ENCODE measurements around the gene WDR91. TPM values are rescaled to one million over a fixed set of nuclear protein-coding genes. Genes with fewer than 3 reads are reported as not detected.
"Not testable (repeated sequence)": the region's sequence is repeated elsewhere in the genome, so short reads cannot be mapped to it uniquely, and the experiment has no call there.

Gene WDR91
- total and polyA plus RNA-seq, 4 donors: 12.6 to 41.4 (median 27.2) TPM

DNA sequence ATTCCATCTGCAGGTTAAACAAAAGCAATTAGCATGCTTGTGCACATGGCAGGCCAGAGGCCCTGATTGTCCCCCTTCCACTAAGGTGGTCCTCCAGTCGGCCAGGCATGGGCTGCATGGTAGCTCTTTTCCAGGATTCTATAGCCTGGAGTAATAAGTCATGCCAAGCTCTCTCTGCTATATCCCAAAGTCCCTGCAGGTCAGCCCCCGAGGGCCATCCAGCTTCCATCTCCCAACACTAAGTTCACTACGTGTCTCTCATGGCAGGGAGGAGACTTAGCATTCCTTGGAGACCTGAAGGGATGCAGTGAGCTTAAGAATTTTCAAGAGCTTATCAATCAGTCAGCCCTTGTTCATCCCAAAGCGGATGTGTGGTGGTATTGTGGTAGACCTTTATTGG lies 37.4 kb downstream of the WDR91 start:
- ATAC-seq (ENCODE audit: low FRiP score): not testable (repeated sequence)
- 75 to 78% methylated on average over 4 of the region's 4 CpGs for WGBS, 2 donors
- intact Hi-C loops (cut with DNase I): loop anchor here in 1 of 2 donors (5.0 kb wide), 1 partner anchor 487 kb away; no protein-coding TSS in a partner anchor

DNA sequence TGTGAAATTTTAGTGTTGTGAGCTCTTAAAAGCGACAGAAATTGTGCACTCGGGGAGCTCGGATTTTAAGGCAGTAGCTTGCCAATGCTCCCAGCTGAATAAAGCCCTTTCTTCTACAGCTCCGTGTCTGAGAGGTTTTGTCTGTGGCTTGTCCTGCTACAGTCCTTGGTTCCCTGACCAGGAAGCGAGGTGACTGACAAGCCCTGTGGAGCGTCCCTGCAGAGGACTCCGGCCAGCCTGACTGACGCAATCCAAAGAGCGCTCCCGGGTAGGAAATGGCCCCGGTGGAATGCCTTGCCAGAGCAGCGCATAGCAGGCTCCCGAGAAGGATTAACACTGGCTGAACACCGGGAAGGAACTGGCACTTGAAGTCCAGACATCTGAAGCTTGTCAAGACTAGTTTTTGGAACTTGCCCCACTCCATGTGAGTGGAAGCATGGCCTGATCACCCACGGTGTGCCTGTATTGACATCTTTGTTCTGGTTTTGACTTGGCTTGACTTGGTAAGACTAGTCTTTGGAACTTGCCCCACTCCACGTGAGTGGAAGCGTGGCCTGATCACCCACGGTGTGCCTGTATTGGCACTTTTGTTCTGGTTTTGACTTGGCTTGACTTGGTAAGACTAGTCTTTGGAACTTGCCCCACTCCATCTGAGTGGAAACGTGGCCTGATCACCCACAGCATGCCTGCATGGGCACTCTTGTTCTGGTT lies 39.6 kb downstream of the WDR91 start:
- peak; percentile 59 for ATAC-seq (ENCODE audit: low FRiP score)
- peaks cover 2 to 13% of the 10 kb centered on the region in 2 donors for H3K4me1 ChIP-seq (ENCODE audit: control insufficient read depth in 1 of 2, insufficient read depth in 2 of 2, low read length in 2 of 2)
- peak in 1 of 2 donors; percentile 89 for DNase-seq
- peak overlapping the region in 1 of 2 donors; percentile 94 for H3K27ac ChIP-seq (ENCODE audit: low read depth in 1 of 2, low read length in 2 of 2)
- H3K27me3 ChIP-seq (ENCODE audit: control insufficient read depth in 1 of 2, insufficient read depth in 2 of 2, low read length in 1 of 2); H3K9me3 ChIP-seq (ENCODE audit: control insufficient read depth, low read length); H3K4me3 ChIP-seq (ENCODE audit: low read length in 2 of 2); H3K36me3 ChIP-seq (ENCODE audit: control insufficient read depth in 1 of 2, insufficient read depth in 2 of 2, low read length in 1 of 2): not testable (repeated sequence)
- intact Hi-C loops (cut with DNase I): loop anchor here in 1 of 2 donors (1.0 to 5.0 kb wide), 2 partner anchors 208 to 484 kb away; no protein-coding TSS in a partner anchor
- WGBS, 2 donors: 36 to 71% methylated on average over 19 of the region's 19 CpGs

More for the DNA sequence above, 37.4 kb downstream of the WDR91 start:
- not testable (repeated sequence) for H3K4me3 ChIP-seq (ENCODE audit: low read length in 2 of 2); H3K9me3 ChIP-seq (ENCODE audit: control insufficient read depth, low read length); H3K27ac ChIP-seq (ENCODE audit: low read depth in 1 of 2, low read length in 2 of 2); H3K27me3 ChIP-seq (ENCODE audit: control insufficient read depth in 1 of 2, insufficient read depth in 2 of 2, low read length in 1 of 2); H3K4me1 ChIP-seq (ENCODE audit: control insufficient read depth in 1 of 2, insufficient read depth in 2 of 2, low read length in 2 of 2); H3K36me3 ChIP-seq (ENCODE audit: control insufficient read depth in 1 of 2, insufficient read depth in 2 of 2, low read length in 1 of 2); DNase-seq

DNA sequence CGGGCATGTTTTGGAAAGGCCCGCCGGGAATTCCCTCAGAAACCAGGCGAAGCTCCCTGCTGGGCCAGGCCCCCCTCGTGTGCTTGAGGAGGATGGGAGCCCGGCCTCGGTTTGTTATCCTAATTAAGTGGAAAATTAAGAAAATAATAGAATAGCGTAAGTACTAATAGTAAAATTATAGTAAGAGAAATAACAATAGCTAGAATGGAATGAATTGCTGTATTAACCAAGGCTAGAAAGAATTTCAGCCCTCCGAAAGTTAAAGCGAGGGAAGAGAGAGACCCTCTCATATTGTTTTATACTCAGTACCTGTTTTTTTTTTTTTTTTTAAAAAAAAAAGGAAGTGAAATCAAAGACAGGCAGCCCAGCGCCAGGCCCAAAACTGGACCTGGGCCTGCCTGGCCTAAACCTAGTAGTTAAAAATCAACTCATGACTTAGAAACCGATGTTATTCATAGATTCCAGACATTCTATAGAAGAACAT lies 40.3 kb downstream of the WDR91 start:
- H3K9me3 ChIP-seq (ENCODE audit: control insufficient read depth, low read length); DNase-seq; ATAC-seq (ENCODE audit: low FRiP score); H3K4me3 ChIP-seq (ENCODE audit: low read length in 2 of 2); H3K27me3 ChIP-seq (ENCODE audit: control insufficient read depth in 1 of 2, insufficient read depth in 2 of 2, low read length in 1 of 2); H3K36me3 ChIP-seq (ENCODE audit: control insufficient read depth in 1 of 2, insufficient read depth in 2 of 2, low read length in 1 of 2): not testable (repeated sequence)
- 10 to 13% methylated on average over 12 of the region's 12 CpGs for WGBS, 2 donors
- Histone ChIP-seq H3K4me1 (ENCODE audit: control insufficient read depth in 1 of 2, insufficient read depth in 2 of 2, low read length in 2 of 2) (peaks cover 2 to 13% of the 10 kb centered on the region in 2 donors), H3K27ac (ENCODE audit: low read depth in 1 of 2, low read length in 2 of 2) (peak overlapping the region; percentile 52 to 59)
- intact Hi-C loops (cut with DNase I): loop anchor here in 1 of 2 donors (1.0 to 5.0 kb wide), 2 partner anchors 208 to 484 kb away; no protein-coding TSS in a partner anchor

DNA sequence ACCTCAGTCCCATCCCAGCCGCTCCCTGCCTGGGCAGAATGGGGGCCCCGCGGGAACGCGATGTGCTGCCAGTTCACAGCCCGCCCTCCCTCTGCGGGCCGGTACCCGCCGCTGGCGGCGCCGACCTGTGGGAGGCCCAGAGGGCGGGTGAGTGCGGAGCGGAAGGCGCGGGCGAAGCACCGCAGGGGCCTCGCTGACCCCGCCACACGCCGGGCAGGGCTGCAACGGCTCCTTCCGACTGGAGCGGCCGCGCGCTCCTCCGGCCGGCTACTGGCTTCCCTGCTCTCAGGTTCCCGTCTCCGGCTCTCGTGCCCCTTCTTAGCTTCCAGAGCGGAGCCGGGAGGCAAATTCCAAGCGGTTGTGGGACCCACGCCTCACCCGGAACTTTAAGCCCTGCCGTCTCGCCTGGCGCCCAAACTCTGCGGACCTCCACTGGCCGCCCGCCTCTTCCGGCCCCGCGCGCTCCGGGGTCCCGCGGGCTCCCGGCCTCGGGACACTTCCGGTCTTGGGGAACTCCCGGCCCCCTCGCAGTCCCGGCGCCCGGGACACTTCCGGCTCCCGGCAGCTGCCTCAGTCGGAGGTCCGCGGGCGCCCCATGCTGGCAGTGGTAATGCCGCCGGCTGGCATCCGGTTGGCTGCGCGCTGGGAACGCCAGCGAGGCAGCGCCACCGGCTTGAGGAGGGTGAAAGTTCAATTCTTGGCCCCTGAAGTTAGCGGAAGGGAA lies 40.9 kb downstream of the WDR91 start, which contains the start of gene CYREN:
CYREN (minus strand) TSS at position 434 of the 724 bp plus-strand sequence. CDS start 1,785 bp downstream, outside the sequence.
- ATAC-seq (ENCODE audit: low FRiP score) (peak; percentile 98), DNase-seq (peak; percentile 98 to 99)
- peak within 1 kb of the TSS; percentile 52 to 94 for H3K27ac ChIP-seq (ENCODE audit: low read depth in 1 of 2, low read length in 2 of 2)
- WGBS, 2 donors: 0% methylated on average over 61 to 77 of the region's 77 CpGs
- no peaks in the 10 kb centered on the region for H3K27me3 ChIP-seq (ENCODE audit: control insufficient read depth in 1 of 2, insufficient read depth in 2 of 2, low read length in 1 of 2)
- intact Hi-C loops (cut with DNase I): loop anchor here in 1 of 2 donors (5.0 kb wide), 1 partner anchor 483 kb away; no protein-coding TSS in a partner anchor
- H3K4me3 ChIP-seq (ENCODE audit: low read length in 2 of 2): peak within 1 kb of the TSS; percentile 30 to 74
- H3K9me3 ChIP-seq (ENCODE audit: control insufficient read depth, low read length): no peaks in the 10 kb centered on the region
- H3K4me1 ChIP-seq (ENCODE audit: control insufficient read depth in 1 of 2, insufficient read depth in 2 of 2, low read length in 2 of 2): peaks cover 2 to 13% of the 10 kb centered on the region in 2 donors
- H3K36me3 ChIP-seq (ENCODE audit: control insufficient read depth in 1 of 2, insufficient read depth in 2 of 2, low read length in 1 of 2): no peaks in the 10 kb centered on the region

DNA sequence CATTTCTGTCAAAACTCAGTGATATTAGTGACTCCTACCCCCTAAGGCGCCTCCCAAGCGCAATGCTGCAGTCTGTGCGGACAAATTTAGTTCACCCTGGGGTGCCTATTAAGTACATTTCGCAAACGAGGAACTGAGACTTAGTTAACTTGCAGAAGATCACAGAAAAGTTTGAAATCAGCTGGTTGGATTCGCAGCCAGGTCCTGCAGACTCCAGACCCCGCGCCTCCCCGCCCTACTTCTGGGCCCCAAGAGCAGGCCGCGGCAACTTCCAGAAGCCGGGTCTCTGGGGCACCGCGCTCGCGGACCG lies 41.4 kb downstream of the WDR91 start:
- H3K27me3 ChIP-seq (ENCODE audit: control insufficient read depth in 1 of 2, insufficient read depth in 2 of 2, low read length in 1 of 2): no peaks in the 10 kb centered on the region
- intact Hi-C loops (cut with DNase I): loop anchor here (2.0 to 10.0 kb wide), 4 partner anchors 183 to 483 kb away; partner anchors contain the start of gene AGBL3 (in 1 of the 2)
- WGBS, 2 donors: 1% methylated on average over 17 of the region's 17 CpGs
- ATAC-seq (ENCODE audit: low FRiP score) (no peak), DNase-seq (no peak)
- peaks cover 2 to 13% of the 10 kb centered on the region in 2 donors for H3K4me1 ChIP-seq (ENCODE audit: control insufficient read depth in 1 of 2, insufficient read depth in 2 of 2, low read length in 2 of 2)
- no peaks in the 10 kb centered on the region for H3K9me3 ChIP-seq (ENCODE audit: control insufficient read depth, low read length)
- no peaks in the 10 kb centered on the region for H3K36me3 ChIP-seq (ENCODE audit: control insufficient read depth in 1 of 2, insufficient read depth in 2 of 2, low read length in 1 of 2)
- H3K27ac ChIP-seq (ENCODE audit: low read depth in 1 of 2, low read length in 2 of 2): peak overlapping the region; percentile 36 to 73
- H3K4me3 ChIP-seq (ENCODE audit: low read length in 2 of 2): peak overlapping the region; percentile 30 to 74

DNA sequence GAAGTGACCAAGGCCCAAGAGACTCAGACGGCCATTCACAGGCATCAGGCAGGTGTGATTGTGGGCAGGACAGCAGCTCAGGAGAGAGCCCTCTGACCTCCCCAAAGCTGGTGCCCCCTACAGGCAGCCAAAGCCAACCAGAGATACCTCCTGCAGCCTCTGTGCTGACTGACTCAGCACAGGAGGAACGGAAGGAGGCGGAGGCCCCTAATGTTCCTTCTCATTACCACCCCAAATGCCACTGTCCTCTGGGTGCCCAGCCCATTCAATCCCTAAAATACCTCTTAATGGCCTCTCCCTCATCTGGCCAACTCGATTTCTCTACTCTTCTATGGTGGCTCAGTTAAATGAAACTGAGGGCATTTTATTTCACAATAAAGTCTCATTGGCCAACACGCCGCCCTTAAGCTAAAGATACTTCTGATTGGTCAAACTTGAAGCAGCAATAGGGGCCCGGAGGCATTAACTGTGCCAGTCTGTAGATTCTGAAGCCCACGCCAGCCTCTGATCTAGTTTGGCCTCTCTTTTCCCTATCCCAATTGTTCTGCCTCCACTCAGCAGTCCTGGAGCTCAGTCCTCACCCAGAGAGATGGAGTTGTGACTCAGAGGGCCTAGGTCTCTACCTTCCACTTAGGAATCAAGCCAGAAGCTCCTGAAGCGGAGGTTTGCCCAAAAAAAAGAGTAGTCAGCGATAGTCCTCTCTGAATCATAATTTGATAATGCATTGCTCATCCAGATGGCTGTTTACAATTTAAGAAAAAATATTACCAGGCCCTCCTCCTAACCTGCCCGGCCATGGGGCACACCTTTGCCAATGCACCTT lies 42.0 kb downstream of the WDR91 start:
- no peaks in the 10 kb centered on the region for H3K9me3 ChIP-seq (ENCODE audit: control insufficient read depth, low read length)
- ATAC-seq (ENCODE audit: low FRiP score) (no peak), DNase-seq (peak in 1 of 2 donors; percentile 74)
- H3K27ac ChIP-seq (ENCODE audit: low read depth in 1 of 2, low read length in 2 of 2): peak overlapping the region; percentile 36 to 73
- H3K4me1 ChIP-seq (ENCODE audit: control insufficient read depth in 1 of 2, insufficient read depth in 2 of 2, low read length in 2 of 2): peaks cover 2 to 13% of the 10 kb centered on the region in 2 donors
- H3K27me3 ChIP-seq (ENCODE audit: control insufficient read depth in 1 of 2, insufficient read depth in 2 of 2, low read length in 1 of 2): no peaks in the 10 kb centered on the region
- 54 to 58% methylated on average over 11 of the region's 11 CpGs for WGBS, 2 donors
- intact Hi-C loops (cut with DNase I): loop anchor here (2.0 to 10.0 kb wide), 3 partner anchors 182 to 479 kb away; partner anchors contain the start of gene AGBL3 (in 1 of the 2)
- peak overlapping the region; percentile 30 to 74 for H3K4me3 ChIP-seq (ENCODE audit: low read length in 2 of 2)
- no peaks in the 10 kb centered on the region for H3K36me3 ChIP-seq (ENCODE audit: control insufficient read depth in 1 of 2, insufficient read depth in 2 of 2, low read length in 1 of 2)

DNA sequence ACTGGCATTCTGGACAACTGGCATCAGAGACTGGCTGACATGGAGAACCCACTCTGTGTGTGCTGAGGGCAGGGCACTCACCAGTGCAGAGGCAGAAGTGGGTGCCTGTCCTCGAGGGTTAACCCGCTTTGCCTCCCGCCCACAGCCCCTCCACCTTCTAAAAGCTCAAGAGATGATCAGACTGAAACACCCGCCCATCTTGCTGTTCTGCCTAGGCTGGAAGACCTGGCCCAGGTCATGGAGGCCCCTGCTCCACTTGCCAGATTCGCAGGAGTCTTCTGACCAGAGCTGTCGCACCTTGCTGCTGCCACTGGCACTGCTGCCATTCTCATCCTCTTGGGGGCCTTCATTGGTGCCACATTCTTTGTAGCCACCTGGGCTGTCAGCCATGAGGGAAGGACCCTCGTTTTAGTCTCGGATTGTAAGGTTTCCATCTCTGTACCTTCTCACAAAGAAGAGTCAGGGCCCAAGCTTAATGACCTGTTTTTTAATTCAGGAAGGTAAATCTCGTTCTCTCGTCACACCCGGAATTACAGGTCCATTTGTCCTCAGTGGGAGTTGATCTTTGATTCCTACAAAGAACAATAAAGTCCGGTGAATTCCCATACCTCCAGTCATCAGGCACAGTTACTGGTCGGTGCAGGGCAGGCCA lies 42.7 kb downstream of the WDR91 start:
- Histone ChIP-seq H3K9me3 (ENCODE audit: control insufficient read depth, low read length) (no peaks in the 10 kb centered on the region), H3K36me3 (ENCODE audit: control insufficient read depth in 1 of 2, insufficient read depth in 2 of 2, low read length in 1 of 2) (no peaks in the 10 kb centered on the region), H3K4me1 (ENCODE audit: control insufficient read depth in 1 of 2, insufficient read depth in 2 of 2, low read length in 2 of 2) (peaks cover 2 to 13% of the 10 kb centered on the region in 2 donors), H3K27me3 (ENCODE audit: control insufficient read depth in 1 of 2, insufficient read depth in 2 of 2, low read length in 1 of 2) (no peaks in the 10 kb centered on the region), H3K27ac (ENCODE audit: low read depth in 1 of 2, low read length in 2 of 2) (peak overlapping the region in 1 of 2 donors; percentile 48), H3K4me3 (ENCODE audit: low read length in 2 of 2) (no peak overlapping the region)
- 88 to 92% methylated on average over 13 of the region's 13 CpGs for WGBS, 2 donors
- no peak for ATAC-seq (ENCODE audit: low FRiP score)
- no peak for DNase-seq
- intact Hi-C loops (cut with DNase I): loop anchor here (2.0 to 10.0 kb wide), 3 partner anchors 181 to 478 kb away; partner anchors contain the start of gene AGBL3 (in 1 of the 2)
